DOHH2 (cell line): ENCODE results near the gene PPP2R2B.

Experiments used
- H3F3A ChIP-seq: fragments of 200-600 bp; sonication (generic), shearing (Covaris generic); 2 replicates; pipeline ENCODE4 v1.6.0; 2016; ENCODE audit warnings: antibody characterized with exemption, mild to moderate bottlenecking; ENCODE audit not compliant: control insufficient read depth, insufficient read depth
- H3K27ac ChIP-seq: fragments of 200-600 bp; sonication (generic); 2 replicates; pipeline ENCODE4 v1.5.1; 2014; ENCODE audit warnings: low read depth, mild to moderate bottlenecking, low read length, moderate library complexity
- H3K27me3 ChIP-seq: fragments of 200-600 bp; sonication (generic); 2 replicates; pipeline ENCODE4 v1.6.1; 2014; ENCODE audit warnings: mild to moderate bottlenecking, low read length, mixed read lengths; ENCODE audit not compliant: control insufficient read depth
- H3K36me3 ChIP-seq: fragments of 200-600 bp; sonication (generic); 2 replicates; pipeline ENCODE4 v1.6.1; 2014; ENCODE audit warnings: mild to moderate bottlenecking, low read length, moderate library complexity, mixed read lengths; ENCODE audit not compliant: control insufficient read depth
- H3K4me1 ChIP-seq: fragments of 200-600 bp; sonication (generic); 2 replicates; pipeline ENCODE4 v1.6.1; 2014; ENCODE audit warnings: mild to moderate bottlenecking, low read length, mixed read lengths; ENCODE audit not compliant: control insufficient read depth
- H3K4me2 ChIP-seq: fragments of 200-600 bp; sonication (generic); 2 replicates; pipeline ENCODE4 v1.6.0; 2014; ENCODE audit warnings: mild to moderate bottlenecking, low read length, moderate library complexity
- H3K4me3 ChIP-seq: fragments of 200-600 bp; sonication (generic); 2 replicates; pipeline ENCODE4 v1.5.1; 2014; ENCODE audit warnings: mild to moderate bottlenecking, low read length, mixed read lengths
- H3K79me2 ChIP-seq: fragments of 200-600 bp; sonication (generic); 2 replicates; pipeline ENCODE4 v1.6.1; 2014; ENCODE audit warnings: mild to moderate bottlenecking, low read length, mixed read lengths; ENCODE audit not compliant: control insufficient read depth
- H3K9me2 ChIP-seq: fragments of 200-600 bp; sonication (generic); replicated peaks from 2 replicates; pipeline ENCODE4 v1.6.1; 2014; ENCODE audit warnings: mild to moderate bottlenecking, low read length, mixed read lengths; ENCODE audit not compliant: control insufficient read depth
- H3K9me3 ChIP-seq: fragments of 200-600 bp; sonication (generic); 2 replicates; pipeline ENCODE4 v1.6.1; 2014; ENCODE audit warnings: antibody characterized with exemption, low read length, mixed read lengths; ENCODE audit not compliant: control insufficient read depth, insufficient read depth
- H4K20me1 ChIP-seq: fragments of 200-600 bp; sonication (generic); 2 replicates; pipeline ENCODE4 v1.6.0; 2014; ENCODE audit warnings: low read depth, mild to moderate bottlenecking, antibody characterized with exemption, low read length, moderate library complexity; ENCODE audit not compliant: control insufficient read depth, insufficient read depth
- CTCF ChIP-seq: fragments of 200-600 bp; sonication (generic); IDR thresholded peaks from one replicate; pipeline ENCODE4 v1.5.1; 2014; ENCODE audit warnings: antibody characterized with exemption, mild to moderate bottlenecking, low read depth, low read length; ENCODE audit not compliant: poor library complexity, severe bottlenecking
- EZH2phosphoT487 ChIP-seq: fragments of 200-600 bp; sonication (generic); IDR thresholded peaks from 2 replicates; pipeline ENCODE4 v1.6.1; 2017; ENCODE audit warnings: borderline replicate concordance, mild to moderate bottlenecking, antibody characterized with exemption, low read length, moderate library complexity, mixed read lengths

The PPP2R2B gene

DNA sequence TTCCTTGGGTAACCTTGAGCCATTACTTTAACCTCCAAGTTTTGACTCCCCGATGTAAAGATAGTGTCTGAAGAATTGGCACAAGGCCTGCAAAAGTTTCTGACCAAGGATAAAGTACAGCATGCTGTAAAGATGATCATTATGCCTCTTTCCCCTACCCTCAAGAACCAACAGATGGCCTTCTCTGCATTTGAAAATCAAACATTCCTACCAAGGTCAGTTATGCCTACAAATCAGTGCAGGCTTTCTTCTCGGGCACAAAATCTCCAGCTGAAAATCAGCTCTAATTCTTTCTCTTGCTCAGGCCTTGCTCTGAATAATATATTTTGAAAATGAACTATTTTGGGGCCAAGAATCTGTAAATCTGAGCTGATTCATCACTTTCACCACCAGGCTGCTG, 59.7 kb downstream of the PPP2R2B start:
- TF ChIP-seq EZH2phosphoT487 (no peak), CTCF (no peak)

DNA sequence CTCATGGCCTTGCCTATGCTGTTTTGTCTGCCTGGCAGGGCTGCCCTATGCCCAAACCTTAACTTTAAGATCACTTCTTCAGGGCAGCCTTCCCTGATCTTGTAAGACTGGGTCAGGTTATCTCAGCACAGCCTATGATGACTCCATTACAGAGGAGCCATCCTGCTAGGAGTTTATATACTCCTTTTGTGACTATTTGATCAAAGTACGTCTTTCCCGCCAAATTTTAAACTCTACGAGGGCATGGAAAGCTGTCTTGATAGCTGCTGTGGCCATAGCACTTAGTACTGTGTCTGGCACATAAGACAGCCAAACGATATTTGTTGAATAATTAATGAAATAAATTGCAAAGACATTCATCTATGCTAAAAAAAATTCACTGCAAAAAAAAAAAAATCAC, 60.6 kb downstream of the PPP2R2B start:
- Histone ChIP-seq H3K36me3 (no peaks in the 10 kb centered on the region), H3K4me2 (no peak overlapping the region), H3K9me2 (no peaks in the 10 kb centered on the region), H3K27ac (no peak overlapping the region), H3K9me3 (no peaks in the 10 kb centered on the region), H3F3A (no peaks in the 10 kb centered on the region), H3K4me1 (no peaks in the 10 kb centered on the region), H3K4me3 (no peak overlapping the region), H4K20me1 (no peaks in the 10 kb centered on the region), H3K79me2 (no peaks in the 10 kb centered on the region), H3K27me3 (no peaks in the 10 kb centered on the region)
- TF ChIP-seq EZH2phosphoT487, result no peak
- TF ChIP-seq CTCF, result no peak

More for the DNA sequence above, 59.7 kb downstream of the PPP2R2B start:
- Histone ChIP-seq H3K27me3 (no peaks in the 10 kb centered on the region), H3K4me2 (no peak overlapping the region), H3K79me2 (no peaks in the 10 kb centered on the region), H3F3A (no peaks in the 10 kb centered on the region), H3K27ac (no peak overlapping the region), H3K4me3 (no peak overlapping the region), H3K36me3 (no peaks in the 10 kb centered on the region), H4K20me1 (no peaks in the 10 kb centered on the region), H3K9me2 (no peaks in the 10 kb centered on the region), H3K9me3 (no peaks in the 10 kb centered on the region), H3K4me1 (no peaks in the 10 kb centered on the region)

- no peak overlapping the region for H3K27ac ChIP-seq
- H3K4me2 ChIP-seq, result no peak overlapping the region
Measured at GRCh38 chr5:146816775-146817387, 61.7 kb downstream of the PPP2R2B start.

More at GRCh38 chr5:146816775-146817387, 61.7 kb downstream of the PPP2R2B start:
- Histone ChIP-seq H3K4me1 (no peaks in the 10 kb centered on the region), H3K36me3 (no peaks in the 10 kb centered on the region), H3F3A (no peaks in the 10 kb centered on the region), H3K27me3 (no peaks in the 10 kb centered on the region), H3K9me2 (no peaks in the 10 kb centered on the region), H3K4me3 (no peak overlapping the region), H4K20me1 (no peaks in the 10 kb centered on the region), H3K79me2 (no peaks in the 10 kb centered on the region), H3K9me3 (no peaks in the 10 kb centered on the region)
- TF ChIP-seq EZH2phosphoT487, result no peak
- no peak for TF ChIP-seq CTCF
